Amygdala (tissue), 56 donors: ENCODE measurements around the gene CD302.
"Not testable (repeated sequence)": the region's sequence is repeated elsewhere in the genome, so short reads cannot be mapped to it uniquely, and the experiment has no call there.

Experiments used
- DNase-seq, 56 donors: peaks; one replicate each; lab custom pipeline; 2025; lab: John Stamatoyannopoulos, UW

The CD302 gene

GRCh38 chr2:159797543-159798375 is at the start of gene CD302:
Gene CD302 (minus strand): TSS chr2:159798208. CDS start chr2:159798198, 10 bp downstream.
- DNase-seq = peak in 40 of 56 donors; percentile 5 to 62 (median 38)

- no peak for DNase-seq
Measured at GRCh38 chr2:159846564-159846963, 48.6 kb upstream of the CD302 start.

GRCh38 chr2:159840616-159841015 is 42.6 kb upstream of the CD302 start:
- no peak for DNase-seq

- DNase-seq = no peak
Measured at GRCh38 chr2:159832858-159833257, 34.9 kb upstream of the CD302 start.

- DNase-seq = no peak
Measured at GRCh38 chr2:159832026-159832425, 34.0 kb upstream of the CD302 start.

GRCh38 chr2:159829376-159829775 is 31.4 kb upstream of the CD302 start:
- DNase-seq = no peak

GRCh38 chr2:159828738-159829137 is 30.7 kb upstream of the CD302 start:
- no peak for DNase-seq

- DNase-seq = not testable (repeated sequence)
Measured at GRCh38 chr2:159822478-159822833, 24.4 kb upstream of the CD302 start.

- not testable (repeated sequence) for DNase-seq
Measured at GRCh38 chr2:159821775-159822477, 23.9 kb upstream of the CD302 start.

GRCh38 chr2:159818940-159819339 is 20.9 kb upstream of the CD302 start:
- no peak for DNase-seq

- DNase-seq = no peak
Measured at GRCh38 chr2:159817283-159817682, 19.3 kb upstream of the CD302 start.

- DNase-seq = no peak
Measured at GRCh38 chr2:159811232-159811631, 13.2 kb upstream of the CD302 start.

- DNase-seq = no peak
Measured at GRCh38 chr2:159808032-159808425, 10.0 kb upstream of the CD302 start.

GRCh38 chr2:159807183-159808031 is 9.4 kb upstream of the CD302 start:
- DNase-seq = peak in 8 of 56 donors; percentile 0 to 40 (median 5)

- no peak for DNase-seq
Measured at GRCh38 chr2:159804941-159805340, 6.9 kb upstream of the CD302 start.

- DNase-seq = no peak
Measured at GRCh38 chr2:159803235-159803962, 5.4 kb upstream of the CD302 start.

GRCh38 chr2:159802673-159803072 is 4.7 kb upstream of the CD302 start:
- DNase-seq = no peak

GRCh38 chr2:159799833-159800232 is 1.8 kb upstream of the CD302 start:
- no peak for DNase-seq

- no peak for DNase-seq
Measured at GRCh38 chr2:159798376-159798725, 343 bp upstream of the CD302 start.

- DNase-seq = no peak
Measured at GRCh38 chr2:159797225-159797542, 824 bp downstream of the CD302 start.
